HPDE6-E6E7 (cell line): ENCODE measurements around the gene F11R.
"Not testable (repeated sequence)": the region's sequence is repeated elsewhere in the genome, so short reads cannot be mapped to it uniquely, and the experiment has no call there.

ENCODE experiments used
- DNase-seq: peaks from one replicate; pipeline ENCODE4 v3.0.0; 2011; ENCODE audit warnings: missing footprints; ENCODE audit errors: extremely low spot score

F11R gene

DNA sequence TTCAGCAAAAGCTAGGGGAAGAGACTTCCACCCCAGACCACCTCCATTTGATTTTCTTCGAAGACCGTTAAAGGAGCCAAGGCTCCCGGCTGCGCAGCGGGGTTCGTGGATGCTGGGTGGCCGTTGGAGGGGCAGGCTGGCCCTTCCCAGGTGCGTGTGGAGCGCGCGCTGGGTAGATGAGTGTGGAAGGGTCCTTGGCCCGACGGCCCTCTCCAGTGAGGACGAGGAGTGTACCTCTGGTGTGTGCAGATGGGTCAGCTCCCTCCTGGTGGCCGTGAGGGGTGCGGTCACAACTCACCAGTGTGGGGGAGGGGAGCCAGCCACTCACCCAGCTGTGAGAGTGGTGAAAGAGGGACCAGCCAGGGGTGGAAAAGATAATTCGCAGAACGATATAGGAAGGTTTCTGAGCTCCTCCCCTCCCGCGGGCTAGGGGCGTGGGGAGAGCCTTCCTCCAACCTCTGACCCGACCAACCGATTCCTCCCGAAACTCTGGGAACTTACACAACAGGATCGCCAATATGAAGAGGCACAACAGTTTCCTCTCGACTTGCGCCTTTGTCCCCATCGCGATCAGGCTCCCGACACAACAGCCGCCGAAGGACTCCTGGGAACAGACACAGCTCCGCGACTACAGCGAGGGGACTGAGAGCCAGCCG lies at the start of gene F11R:
F11R (minus strand) TSS at position 644 of the 656 bp plus-strand sequence; CDS start at position 565, 79 bp downstream.
- peak; percentile 57 for DNase-seq

DNA sequence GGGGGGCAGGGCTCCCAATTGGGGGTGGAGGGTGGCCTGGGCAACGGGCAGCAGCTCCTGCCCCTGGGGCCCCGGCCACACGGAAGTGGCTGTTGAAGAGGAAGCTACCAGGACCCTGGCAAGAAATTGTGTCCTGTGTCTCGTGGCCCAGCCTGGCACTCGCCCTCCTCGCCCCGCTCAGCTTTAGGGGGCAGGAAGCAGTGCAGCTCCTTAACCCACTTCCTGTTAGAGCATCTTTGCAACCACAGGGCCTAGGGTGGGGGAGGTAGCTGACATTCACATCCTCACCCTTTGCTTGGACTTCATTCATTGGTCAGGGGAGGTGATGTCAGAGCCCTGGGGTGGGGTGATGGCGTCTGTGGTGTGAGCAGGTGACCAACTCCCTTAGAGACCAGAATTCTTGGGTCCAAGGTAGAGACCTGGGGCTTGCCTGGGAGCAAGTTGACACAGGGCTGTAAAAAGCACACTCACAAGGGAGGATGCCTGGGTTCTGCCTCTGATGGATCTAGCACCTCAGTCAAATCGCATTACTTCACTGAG lies 48.8 kb upstream of the F11R start, which contains the start of gene ARHGAP30:
ARHGAP30 (minus strand) TSS at position 161 of the 540 bp plus-strand sequence. CDS start 267 bp downstream, outside the sequence.
- DNase-seq: no peak

- no peak for DNase-seq
These were observed 48.3 kb upstream of the F11R start for GRCh38 chr1:161069241-161069640.

- DNase-seq: no peak
These were observed 47.6 kb upstream of the F11R start for GRCh38 chr1:161068306-161069234.

GRCh38 chr1:161066694-161067093 lies 45.7 kb upstream of the F11R start:
- no peak for DNase-seq

DNA sequence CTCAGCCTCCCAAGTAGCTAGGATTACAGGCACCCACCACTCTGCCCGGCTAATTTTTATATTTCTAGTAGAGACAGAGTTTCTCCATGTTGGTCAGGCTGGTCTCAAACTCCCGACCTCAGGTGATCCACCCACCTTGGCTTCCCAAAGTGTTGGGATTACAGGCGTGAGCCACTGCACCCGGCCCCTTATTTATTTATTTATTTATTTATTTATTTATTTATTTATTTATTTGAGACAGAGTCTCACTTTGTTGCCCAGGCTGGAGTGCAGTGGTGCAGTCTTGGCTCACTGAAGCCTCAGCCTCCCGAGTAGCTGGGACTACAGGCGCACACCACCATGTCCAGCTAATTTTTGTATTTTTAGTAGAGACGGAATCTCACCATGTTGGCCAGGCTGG lies 44.7 kb upstream of the F11R start:
- not testable (repeated sequence) for DNase-seq

DNA sequence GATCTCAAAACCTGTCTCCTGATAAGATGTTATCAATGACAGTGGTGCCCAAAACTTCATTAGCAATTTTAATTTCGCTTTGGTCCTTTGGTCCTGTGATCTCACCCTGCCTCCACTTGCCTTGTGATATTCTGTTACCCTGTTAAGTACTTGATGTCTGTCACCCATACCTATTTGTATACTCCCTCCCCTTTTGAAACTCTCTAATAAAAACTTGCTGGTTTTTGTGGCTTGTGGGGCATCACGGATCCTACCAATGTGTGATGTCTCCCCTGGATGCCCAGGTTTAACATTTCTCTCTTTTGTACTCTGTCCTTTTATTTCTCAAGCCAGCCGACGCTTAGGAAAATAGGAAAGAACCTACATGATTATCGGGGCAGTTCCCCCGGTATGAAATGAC lies 43.0 kb upstream of the F11R start:
- DNase-seq: not testable (repeated sequence)

- DNase-seq: no peak
These were observed 40.5 kb upstream of the F11R start for GRCh38 chr1:161061419-161061818.

GRCh38 chr1:161059293-161059692 lies 38.3 kb upstream of the F11R start:
- DNase-seq: no peak

GRCh38 chr1:161054805-161055204 lies 33.9 kb upstream of the F11R start:
- DNase-seq: no peak

- DNase-seq: no peak
These were observed 33.3 kb upstream of the F11R start for GRCh38 chr1:161054232-161054631.

- DNase-seq: no peak
These were observed 31.9 kb upstream of the F11R start for GRCh38 chr1:161052899-161053298.

GRCh38 chr1:161051219-161051618 lies 30.3 kb upstream of the F11R start:
- no peak for DNase-seq

- DNase-seq: no peak
These were observed 28.2 kb upstream of the F11R start for GRCh38 chr1:161048949-161049722.

DNA sequence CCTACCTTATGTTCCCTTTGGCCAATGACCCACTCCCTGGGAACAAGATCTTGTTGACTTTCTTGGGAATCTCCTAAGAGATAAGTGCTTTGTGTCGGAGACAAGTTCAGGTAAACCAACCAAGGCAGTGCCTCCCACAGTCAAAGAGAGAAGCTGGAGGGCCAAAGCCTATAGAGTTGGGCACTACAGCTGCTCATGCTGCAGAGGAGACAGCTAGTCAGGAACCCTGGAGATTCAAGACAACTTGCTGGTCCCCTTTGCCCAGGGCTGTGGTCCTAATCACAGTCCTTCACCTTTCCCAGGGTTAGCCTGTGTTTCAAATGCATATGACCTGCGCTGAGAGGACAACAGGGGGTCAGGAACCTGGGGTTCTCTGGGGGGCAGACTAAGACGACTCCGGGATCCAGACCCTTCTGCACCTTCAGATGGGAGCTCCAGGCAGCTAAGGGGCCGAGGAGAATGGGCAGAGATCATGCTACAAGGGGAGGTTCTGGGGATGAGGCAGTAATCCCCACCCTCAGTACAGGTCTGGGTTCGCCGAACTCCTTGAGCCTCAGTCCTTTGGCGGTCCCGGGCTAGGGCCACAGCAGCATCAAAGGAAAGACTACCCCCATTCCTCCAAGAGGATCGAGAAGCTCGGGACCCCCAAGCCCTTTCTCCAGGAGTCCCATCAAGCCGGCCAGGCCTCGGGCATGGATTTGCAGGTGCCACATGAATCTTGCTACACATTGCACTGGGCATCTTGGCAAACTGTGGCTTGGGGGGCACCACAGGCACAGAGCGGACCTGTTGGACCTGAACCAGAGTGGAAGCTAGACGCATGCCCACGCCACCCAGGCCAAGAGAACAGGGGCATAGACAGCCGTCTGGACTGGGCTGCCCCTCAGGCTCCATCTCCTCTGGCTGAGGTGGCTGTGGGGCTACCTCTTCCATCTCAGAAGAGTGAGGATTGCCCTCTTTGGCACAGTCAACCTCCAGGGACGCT lies 26.8 kb upstream of the F11R start:
- DNase-seq: no peak

DNA sequence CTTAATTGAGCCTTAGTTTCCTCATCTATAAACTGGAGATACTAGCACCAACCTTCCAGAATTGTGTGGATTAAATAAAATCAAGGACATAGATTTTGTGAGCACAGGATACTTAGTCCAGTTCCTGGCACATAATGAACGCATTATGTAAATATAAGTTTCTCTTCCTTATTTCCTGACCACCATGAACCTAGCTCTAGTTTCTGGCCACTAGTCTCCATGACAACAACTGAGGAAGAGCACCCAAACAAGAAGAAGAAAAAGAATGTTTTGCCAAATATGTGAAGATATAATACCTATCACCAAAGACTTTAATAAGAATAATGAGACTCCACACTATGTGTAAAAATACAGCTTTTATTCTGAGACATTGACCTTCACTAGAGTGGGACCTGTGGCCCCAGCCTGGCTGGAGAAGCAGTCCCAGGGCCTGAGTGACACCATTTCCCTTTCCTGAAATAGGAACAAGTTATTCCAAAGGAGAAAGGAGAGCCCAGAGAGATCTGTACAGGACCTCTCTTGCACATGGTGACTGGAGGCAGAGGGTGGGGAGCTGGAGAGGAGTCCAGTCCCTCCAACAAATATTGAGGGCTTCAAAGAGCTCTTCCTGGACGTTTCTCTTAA lies 25.8 kb upstream of the F11R start:
- DNase-seq: no peak

- peak; percentile 87 for DNase-seq
These were observed 25.0 kb upstream of the F11R start, which contains the start of gene USF1 for GRCh38 chr1:161045736-161046604. Gene USF1, minus strand, starts transcription at chr1:161045977. Its CDS starts 2,702 bp downstream, at chr1:161043275.

- peak; percentile 42 for DNase-seq
These were observed 24.2 kb upstream of the F11R start for GRCh38 chr1:161044908-161045735.
